Measurements from ENCODE around the gene ANO2. TPM values are rescaled to one million over a fixed set of nuclear protein-coding genes. Genes with fewer than 3 reads are reported as not detected.

Gene ANO2
- total RNA-seq, 4 donors from 2014 or later: 4.0 to 17.9 (median 5.1) TPM

GRCh38 chr12:5948696-5949095 is 3.6 kb upstream of the ANO2 start:
- 82% methylated on average over 3 of the region's 3 CpGs for WGBS

GRCh38 chr12:5947006-5947405 is 1.9 kb upstream of the ANO2 start:
- no peak overlapping the region for H3K27ac ChIP-seq (replicated peaks in 1 of 4)
- H3K9me3 ChIP-seq: no peaks in the 10 kb centered on the region
- TF ChIP-seq POLR2AphosphoS5 (IDR thresholded peaks at IDR 0.05) (no peak), EP300 (IDR thresholded peaks at IDR 0.05) (no peak), POLR2A (IDR thresholded peaks at IDR 0.05; ENCODE audit: low read depth) (no peak), CTCF (IDR thresholded peaks at IDR 0.05) (no peak)
- 100% methylated on average over 1 of the region's 1 CpG for WGBS
- peaks cover 0 to 68% (median 17%) of the 10 kb centered on the region in 4 donors for H3K27me3 ChIP-seq
- peaks cover 0 to 83% (median 9%) of the 10 kb centered on the region in 4 donors for H3K36me3 ChIP-seq
- H3K4me1 ChIP-seq: peaks cover 5 to 15% (median 14%) of the 10 kb centered on the region in 4 donors
- intact Hi-C loops (cut with DNase I): no loop called here
- H3K4me3 ChIP-seq: no peak overlapping the region
- DNase-seq (ENCODE audit: extremely low spot score): peak; percentile 39

More at GRCh38 chr12:5948696-5949095, 3.6 kb upstream of the ANO2 start:
- H3K4me3 ChIP-seq: no peak overlapping the region
- peaks cover 5 to 15% (median 14%) of the 10 kb centered on the region in 4 donors for H3K4me1 ChIP-seq
- TF ChIP-seq CTCF (IDR thresholded peaks at IDR 0.05) (no peak), POLR2AphosphoS5 (IDR thresholded peaks at IDR 0.05) (no peak)
- intact Hi-C loops (cut with DNase I): no loop called here
- H3K27ac ChIP-seq (replicated peaks in 1 of 4): no peak overlapping the region
- peaks cover 0 to 96% (median 9%) of the 10 kb centered on the region in 4 donors for H3K36me3 ChIP-seq
- H3K27me3 ChIP-seq: peaks cover 0 to 71% (median 17%) of the 10 kb centered on the region in 4 donors
- peak; percentile 87 for DNase-seq (ENCODE audit: extremely low spot score)
- H3K9me3 ChIP-seq: no peaks in the 10 kb centered on the region

- intact Hi-C loops (cut with DNase I): no loop called here
- DNase-seq (ENCODE audit: extremely low spot score): no peak
- no peak overlapping the region for H3K27ac ChIP-seq (replicated peaks in 1 of 4)
- 84% methylated on average over 2 of the region's 2 CpGs for WGBS
- peaks cover 0 to 77% (median 9%) of the 10 kb centered on the region in 4 donors for H3K36me3 ChIP-seq
- peaks cover 5 to 15% (median 14%) of the 10 kb centered on the region in 4 donors for H3K4me1 ChIP-seq
- H3K27me3 ChIP-seq: peaks cover 0 to 68% (median 17%) of the 10 kb centered on the region in 4 donors
- TF ChIP-seq EP300 (IDR thresholded peaks at IDR 0.05): no peak
- no peak for TF ChIP-seq CTCF (IDR thresholded peaks at IDR 0.05)
- no peak for TF ChIP-seq POLR2AphosphoS5 (IDR thresholded peaks at IDR 0.05)
- no peak for TF ChIP-seq POLR2A (IDR thresholded peaks at IDR 0.05; ENCODE audit: low read depth)
- H3K4me3 ChIP-seq: no peak overlapping the region
- H3K9me3 ChIP-seq: no peaks in the 10 kb centered on the region
Observed at GRCh38 chr12:5946388-5946787, 1.3 kb upstream of the ANO2 start.

GRCh38 chr12:5944688-5945070 is 380 bp downstream of the ANO2 start:
- WGBS: 22% methylated on average over 10 of the region's 12 CpGs
- Histone ChIP-seq H3K36me3 (peaks cover 0 to 75% (median 7%) of the 10 kb centered on the region in 4 donors), H3K4me1 (peaks cover 5 to 15% (median 14%) of the 10 kb centered on the region in 4 donors), H3K4me3 (peak overlapping the region; percentile 39 to 55 (median 43)), H3K9me3 (no peaks in the 10 kb centered on the region), H3K27me3 (peaks cover 0 to 64% (median 17%) of the 10 kb centered on the region in 4 donors), H3K27ac (replicated peaks in 1 of 4) (no peak overlapping the region)
- intact Hi-C loops (cut with DNase I): no loop called here
- TF ChIP-seq EP300 (IDR thresholded peaks at IDR 0.05) (no peak), CTCF (IDR thresholded peaks at IDR 0.05) (no peak), POLR2AphosphoS5 (IDR thresholded peaks at IDR 0.05) (no peak), POLR2A (IDR thresholded peaks at IDR 0.05; ENCODE audit: low read depth) (no peak)
- DNase-seq (ENCODE audit: extremely low spot score): peak; percentile 82

- Histone ChIP-seq H3K27ac (replicated peaks in 1 of 4) (no peak overlapping the region), H3K4me1 (peaks cover 5 to 15% (median 14%) of the 10 kb centered on the region in 4 donors), H3K27me3 (peaks cover 0 to 61% (median 17%) of the 10 kb centered on the region in 4 donors), H3K36me3 (peaks cover 0 to 75% (median 6%) of the 10 kb centered on the region in 4 donors), H3K4me3 (no peak overlapping the region), H3K9me3 (no peaks in the 10 kb centered on the region)
- DNase-seq (ENCODE audit: extremely low spot score): peak; percentile 68
- TF ChIP-seq EP300 (IDR thresholded peaks at IDR 0.05) (no peak), POLR2AphosphoS5 (IDR thresholded peaks at IDR 0.05) (no peak), CTCF (IDR thresholded peaks at IDR 0.05) (no peak), POLR2A (IDR thresholded peaks at IDR 0.05; ENCODE audit: low read depth) (no peak)
- 100% methylated on average over 5 of the region's 8 CpGs for WGBS
- intact Hi-C loops (cut with DNase I): no loop called here
Observed at GRCh38 chr12:5944053-5944452, 1.0 kb downstream of the ANO2 start.
